ENCODE measurements around the gene ATP9B.
A peak's percentile ranks its signal among the peaks of the same experiment; 100 is the strongest.

ATP9B gene

GRCh38 chr18:79380816-79381806 lies 311.9 kb downstream of the ATP9B start:
- peak; percentile 80 for DNase-seq (ENCODE audit: low spot score)

- DNase-seq (ENCODE audit: low spot score) = no peak
These were observed 312.7 kb downstream of the ATP9B start for GRCh38 chr18:79381811-79382311.

DNA sequence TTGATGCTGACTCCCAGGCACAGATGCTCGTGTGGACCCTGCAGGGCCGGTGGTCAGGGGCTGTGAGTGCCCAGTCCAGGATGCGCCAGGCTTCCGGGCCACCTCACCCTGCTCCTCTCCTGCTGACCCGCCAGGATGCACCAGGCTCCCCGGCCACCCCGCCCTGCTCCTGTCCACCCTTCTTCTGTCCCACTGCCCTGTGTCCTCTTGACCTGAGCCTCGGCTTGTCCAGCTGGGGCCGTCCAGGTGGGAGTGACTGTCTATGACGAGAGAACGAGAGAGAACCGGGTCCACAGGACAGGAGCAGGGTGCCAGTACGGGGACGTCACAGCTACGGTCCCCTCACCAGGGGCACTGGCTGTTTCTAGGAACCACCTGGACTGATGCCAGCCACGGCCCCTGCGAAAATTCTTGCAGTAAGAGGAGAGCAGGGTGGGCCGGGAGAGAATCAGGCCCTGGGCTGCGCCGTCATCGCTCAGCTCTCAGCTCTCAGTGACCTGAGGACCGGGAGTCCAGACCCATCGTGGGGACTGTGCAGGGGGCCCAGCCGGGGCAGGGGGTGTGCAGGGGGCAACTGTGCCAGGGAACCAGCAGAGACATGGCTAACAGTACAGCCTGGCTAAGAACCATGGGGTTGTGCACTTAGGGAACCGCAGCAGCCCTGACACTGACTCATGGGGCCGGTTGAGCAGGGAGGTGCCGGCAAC lies 313.6 kb downstream of the ATP9B start:
- DNase-seq (ENCODE audit: low spot score) = no peak

GRCh38 chr18:79383388-79384056 lies 314.3 kb downstream of the ATP9B start:
- no peak for DNase-seq (ENCODE audit: low spot score)

DNA sequence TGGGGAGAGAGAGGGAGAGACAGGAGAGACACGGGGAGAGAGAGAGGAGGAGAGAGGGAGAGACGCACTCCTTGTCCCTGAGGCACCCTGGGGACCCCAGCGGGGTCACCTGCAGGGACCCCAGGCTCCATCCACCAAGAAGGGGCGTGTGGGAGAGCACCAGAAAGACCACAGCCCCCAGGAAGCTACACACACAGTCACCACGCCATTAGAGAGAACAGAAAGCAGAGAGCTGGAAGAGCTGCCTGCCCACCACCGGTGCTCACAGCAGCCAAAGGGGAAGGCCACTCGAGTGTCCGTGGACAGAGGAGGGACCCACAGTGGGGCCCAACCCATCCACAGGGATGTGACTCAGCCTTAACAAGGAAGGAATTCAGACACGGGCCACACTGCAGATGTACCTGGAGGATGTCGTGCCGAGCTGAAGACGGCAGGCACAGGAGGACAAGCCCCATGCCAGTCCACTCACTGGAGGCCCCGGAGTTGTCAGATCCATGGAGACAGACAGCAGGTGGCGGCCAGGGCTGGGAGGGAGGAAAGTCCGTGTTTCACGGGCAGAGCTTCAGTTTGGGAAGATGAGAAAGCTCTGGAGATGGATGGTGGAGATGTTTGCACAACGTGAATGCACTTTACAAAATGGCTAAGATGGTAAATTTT lies 315.1 kb downstream of the ATP9B start:
- DNase-seq (ENCODE audit: low spot score) = no peak

DNA sequence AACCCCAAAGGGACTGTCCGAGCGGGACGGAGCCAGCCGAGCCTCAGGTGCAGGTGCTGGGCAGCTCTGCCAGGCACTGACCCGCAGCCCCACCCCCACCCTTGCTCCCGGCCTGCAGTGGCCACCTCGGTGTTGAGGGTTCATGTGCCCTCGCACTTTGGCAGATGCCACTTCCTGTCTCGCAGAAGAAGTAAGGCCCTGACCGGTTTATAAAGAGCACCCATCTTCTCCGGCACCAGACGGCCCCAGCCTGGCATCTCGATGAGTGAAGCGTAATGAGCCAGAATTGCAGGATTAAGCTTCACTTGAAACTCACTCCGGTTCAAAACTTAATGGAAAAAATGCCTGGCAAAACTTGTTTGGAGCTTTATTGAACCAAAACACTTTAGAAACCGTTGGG lies 315.6 kb downstream of the ATP9B start:
- no peak for DNase-seq (ENCODE audit: low spot score)

- DNase-seq (ENCODE audit: low spot score) = no peak
These were observed 316.1 kb downstream of the ATP9B start for GRCh38 chr18:79385326-79385707.

DNA sequence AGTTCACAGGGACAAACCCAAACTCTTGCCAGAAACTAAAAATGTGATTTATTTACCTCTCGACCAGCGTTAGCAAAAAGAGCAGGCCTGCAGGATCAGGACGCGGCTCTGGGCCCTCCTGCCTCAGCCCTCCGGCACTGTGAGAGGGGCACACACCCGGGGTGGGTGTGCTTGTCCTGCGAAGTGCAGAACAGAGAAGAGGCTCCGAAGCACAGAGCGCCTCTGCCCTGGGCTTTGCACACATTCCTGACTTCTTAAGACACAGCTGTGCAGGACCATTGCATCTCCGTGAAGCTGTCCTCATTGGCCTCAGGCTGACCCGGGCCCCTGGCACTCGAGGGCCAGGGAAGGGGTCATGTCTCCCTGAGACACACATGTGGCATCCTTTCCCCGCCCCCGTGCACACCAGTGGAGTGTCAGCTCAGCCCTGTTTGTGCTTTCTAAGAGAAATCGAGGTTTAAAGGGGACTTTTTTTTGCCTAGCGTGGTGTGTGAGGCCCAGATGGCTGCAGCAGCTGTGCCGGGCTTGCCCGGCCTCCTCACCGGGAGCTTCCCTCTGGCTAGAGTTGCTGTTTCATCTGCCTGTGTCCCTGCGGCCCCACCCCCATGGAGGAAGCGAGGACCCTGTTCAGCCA lies 316.6 kb downstream of the ATP9B start:
- DNase-seq (ENCODE audit: low spot score) = no peak

- DNase-seq (ENCODE audit: low spot score) = no peak
These were observed 317.4 kb downstream of the ATP9B start for GRCh38 chr18:79386547-79386946.

DNA sequence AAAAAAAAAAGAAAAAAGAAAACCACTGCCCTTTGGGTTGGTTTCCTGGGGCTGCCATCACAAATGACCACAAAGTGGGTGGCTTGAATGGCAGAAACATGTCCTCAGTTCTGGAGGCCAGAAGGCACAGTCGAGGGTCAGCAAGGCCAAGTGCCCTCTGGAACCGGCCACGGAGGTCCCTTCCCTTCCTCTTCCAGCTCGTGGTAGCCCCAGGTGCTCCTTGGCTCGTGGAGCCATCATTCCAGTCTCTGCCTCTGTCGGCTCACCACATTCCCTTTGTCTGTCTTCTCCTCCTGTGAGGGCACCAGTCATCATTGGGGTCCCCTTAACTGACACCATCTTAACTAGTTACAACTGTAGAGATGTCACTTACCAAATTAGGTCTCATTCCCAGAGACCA lies 318.0 kb downstream of the ATP9B start:
- DNase-seq (ENCODE audit: low spot score) = no peak

GRCh38 chr18:79387615-79388014 lies 318.4 kb downstream of the ATP9B start:
- no peak for DNase-seq (ENCODE audit: low spot score)

GRCh38 chr18:79388043-79388442 lies 318.8 kb downstream of the ATP9B start:
- no peak for DNase-seq (ENCODE audit: low spot score)

DNA sequence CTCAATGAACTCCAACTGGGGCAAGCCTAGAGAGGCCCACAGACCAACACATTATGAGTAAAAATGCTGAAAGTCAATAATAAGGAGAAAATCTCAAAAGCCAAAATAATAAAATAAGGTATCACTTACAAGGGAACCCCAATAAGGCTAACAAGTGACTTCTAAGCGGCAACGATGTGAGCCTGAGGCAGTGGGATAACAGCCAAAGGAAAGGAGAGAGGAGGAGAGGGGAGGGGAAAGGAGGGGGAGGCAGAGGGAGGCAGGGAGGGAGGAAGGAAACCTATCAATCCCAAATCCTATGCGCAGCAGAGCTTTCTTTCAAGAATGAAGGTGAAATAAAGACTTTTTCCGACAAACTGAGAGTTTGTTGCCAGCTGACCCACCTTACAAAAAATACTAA lies 320.5 kb downstream of the ATP9B start:
- no peak for DNase-seq (ENCODE audit: low spot score)

DNA sequence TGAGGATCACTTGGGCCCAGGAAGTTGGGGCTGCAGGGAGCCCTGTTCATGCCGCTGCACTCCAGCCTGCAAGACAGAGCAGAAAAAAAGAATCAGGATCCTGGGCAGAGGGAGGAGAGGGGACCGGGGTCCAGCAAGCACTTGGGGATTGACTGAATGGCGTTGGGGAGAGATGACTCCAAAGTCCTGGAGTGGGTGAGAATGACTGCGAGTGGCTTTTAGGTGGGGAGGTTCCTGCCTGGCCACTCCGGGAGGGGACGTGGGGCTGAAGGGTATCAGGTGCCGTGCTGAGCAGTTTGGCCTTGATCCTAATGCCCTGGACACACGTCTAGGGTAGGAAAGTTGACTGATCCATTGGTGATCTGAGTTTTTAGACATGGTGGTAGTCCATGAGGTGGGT lies 323.0 kb downstream of the ATP9B start:
- no peak for DNase-seq (ENCODE audit: low spot score)

DNA sequence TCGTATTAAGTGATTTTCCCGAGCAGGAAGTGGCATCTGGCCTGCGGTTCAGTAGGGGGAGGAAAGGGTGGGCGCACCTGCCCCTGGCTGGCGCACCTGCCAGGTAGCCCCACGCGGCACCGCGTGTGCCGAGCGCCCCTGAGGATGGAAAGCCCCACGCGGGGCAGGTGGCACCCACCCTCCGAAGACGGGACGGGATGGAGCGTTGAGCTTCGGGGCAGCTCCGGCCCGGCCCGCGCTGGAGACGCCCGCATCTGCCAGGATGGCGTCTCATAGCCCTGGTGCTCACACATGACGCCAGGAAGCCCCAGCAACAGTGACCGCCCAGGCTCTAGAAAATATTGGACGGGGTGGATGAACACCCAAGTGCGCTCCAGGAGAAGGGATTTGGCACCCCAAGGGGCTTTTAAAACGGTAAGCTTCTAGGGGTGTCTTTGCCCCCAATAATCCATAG lies 324.0 kb downstream of the ATP9B start:
- DNase-seq (ENCODE audit: low spot score) = peak; percentile 66

GRCh38 chr18:79393635-79394533 lies 324.7 kb downstream of the ATP9B start:
- peak; percentile 67 for DNase-seq (ENCODE audit: low spot score)

GRCh38 chr18:79394534-79395307 lies 325.5 kb downstream of the ATP9B start:
- DNase-seq (ENCODE audit: low spot score) = peak; percentile 64

DNA sequence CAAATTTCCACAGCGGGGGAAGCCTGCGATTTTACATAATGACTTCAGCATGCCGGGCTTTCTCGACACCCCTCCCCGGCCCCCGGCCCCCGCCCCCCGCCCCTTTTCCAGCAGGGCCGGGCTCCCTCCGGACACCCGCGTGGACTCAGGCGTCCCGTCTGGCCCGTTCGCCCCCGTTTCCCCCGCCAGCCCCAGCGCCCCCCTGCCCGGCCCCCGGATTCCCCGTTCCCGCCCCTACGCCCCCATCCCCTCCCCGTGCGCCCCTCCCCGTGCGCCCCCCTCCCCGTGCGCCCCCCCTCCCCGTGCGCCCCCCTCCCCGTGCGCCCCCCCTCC lies 326.1 kb downstream of the ATP9B start:
- DNase-seq (ENCODE audit: low spot score) = no peak

DNA sequence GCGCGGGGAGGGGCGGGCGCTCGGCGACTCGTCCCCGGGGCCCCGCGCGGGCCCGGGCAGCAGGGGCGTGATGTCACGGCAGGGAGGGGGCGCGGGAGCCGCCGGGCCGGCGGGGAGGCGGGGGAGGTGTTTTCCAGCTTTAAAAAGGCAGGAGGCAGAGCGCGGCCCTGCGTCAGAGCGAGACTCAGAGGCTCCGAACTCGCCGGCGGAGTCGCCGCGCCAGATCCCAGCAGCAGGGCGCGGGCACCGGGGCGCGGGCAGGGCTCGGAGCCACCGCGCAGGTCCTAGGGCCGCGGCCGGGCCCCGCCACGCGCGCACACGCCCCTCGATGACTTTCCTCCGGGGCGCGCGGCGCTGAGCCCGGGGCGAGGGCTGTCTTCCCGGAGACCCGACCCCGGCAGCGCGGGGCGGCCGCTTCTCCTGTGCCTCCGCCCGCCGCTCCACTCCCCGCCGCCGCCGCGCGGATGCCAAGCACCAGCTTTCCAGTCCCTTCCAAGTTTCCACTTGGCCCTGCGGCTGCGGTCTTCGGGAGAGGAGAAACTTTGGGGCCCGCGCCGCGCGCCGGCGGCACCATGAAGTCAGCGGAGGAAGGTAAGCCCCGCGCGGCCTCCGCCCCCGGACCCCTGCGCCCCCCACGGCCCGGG lies 326.7 kb downstream of the ATP9B start, which contains the start of gene NFATC1:
Gene NFATC1, plus strand, starts transcription at position 170 of the 644 bp plus-strand sequence. Its CDS starts 295 bp downstream, at position 465.
- DNase-seq (ENCODE audit: low spot score) = peak; percentile 77
